RWPE2 (cell line): Measurements from ENCODE around the gene STK4.
"Not testable (repeated sequence)": the region's sequence is repeated elsewhere in the genome, so short reads cannot be mapped to it uniquely, and the experiment has no call there.

Experiments
- ATAC-seq: fragments of 200-7000 bp; cut with Tn5 transposase; 3 replicates; pipeline ENCODE4 v1.9.1; 2021; ENCODE audit warnings: low read depth
- DNase-seq: peaks from one replicate; pipeline ENCODE4 v3.0.0-alpha.2; 2020; ENCODE audit warnings: low spot score
- H3K27ac ChIP-seq: fragments of 450-650 bp; 2 replicates; pipeline ENCODE4 v1.5.1; 2017; ENCODE audit warnings: mild to moderate bottlenecking; ENCODE audit not compliant: poor library complexity, severe bottlenecking
- H3K27me3 ChIP-seq: fragments of 250-450 bp; sonication (Bioruptor Pico); 2 replicates; pipeline ENCODE4 v1.5.1; 2021; ENCODE audit warnings: mild to moderate bottlenecking, moderate library complexity; ENCODE audit not compliant: insufficient read depth, poor library complexity, severe bottlenecking
- H3K36me3 ChIP-seq: fragments of 250-450 bp; sonication (Bioruptor Pico); 2 replicates; pipeline ENCODE4 v1.5.1; 2020; ENCODE audit warnings: low read depth, mild to moderate bottlenecking, moderate library complexity
- H3K4me1 ChIP-seq: fragments of 250-450 bp; sonication (Bioruptor Pico); 2 replicates; pipeline ENCODE4 v1.5.1; 2021; ENCODE audit warnings: mild to moderate bottlenecking, moderate library complexity; ENCODE audit not compliant: insufficient read depth, poor library complexity, severe bottlenecking
- H3K4me3 ChIP-seq: fragments of 250-450 bp; sonication (Bioruptor Pico); 2 replicates; pipeline ENCODE4 v1.5.1; 2021; ENCODE audit warnings: mild to moderate bottlenecking, moderate library complexity; ENCODE audit not compliant: severe bottlenecking
- H3K9me3 ChIP-seq: fragments of 250-450 bp; sonication (Bioruptor Pico); 2 replicates; pipeline ENCODE4 v1.5.1; 2021; ENCODE audit warnings: mild to moderate bottlenecking, moderate library complexity; ENCODE audit not compliant: severe bottlenecking
- CTCF ChIP-seq: fragments of 450-650 bp; IDR thresholded peaks from one replicate; pipeline ENCODE4 v1.5.1; 2017; ENCODE audit warnings: mild to moderate bottlenecking, moderate library complexity; ENCODE audit not compliant: poor library complexity, severe bottlenecking

The STK4 gene

GRCh38 chr20:45008521-45009049 is 42.3 kb downstream of the STK4 start:
- H3K9me3 ChIP-seq: no peaks in the 10 kb centered on the region
- peaks cover 78% of the 10 kb centered on the region for H3K36me3 ChIP-seq
- peaks cover 29% of the 10 kb centered on the region for H3K4me1 ChIP-seq
- ATAC-seq (no peak), DNase-seq (no peak)
- no peaks in the 10 kb centered on the region for H3K27me3 ChIP-seq
- no peak for TF ChIP-seq CTCF
- H3K4me3 ChIP-seq: no peak overlapping the region
- H3K27ac ChIP-seq: no peak overlapping the region

DNA sequence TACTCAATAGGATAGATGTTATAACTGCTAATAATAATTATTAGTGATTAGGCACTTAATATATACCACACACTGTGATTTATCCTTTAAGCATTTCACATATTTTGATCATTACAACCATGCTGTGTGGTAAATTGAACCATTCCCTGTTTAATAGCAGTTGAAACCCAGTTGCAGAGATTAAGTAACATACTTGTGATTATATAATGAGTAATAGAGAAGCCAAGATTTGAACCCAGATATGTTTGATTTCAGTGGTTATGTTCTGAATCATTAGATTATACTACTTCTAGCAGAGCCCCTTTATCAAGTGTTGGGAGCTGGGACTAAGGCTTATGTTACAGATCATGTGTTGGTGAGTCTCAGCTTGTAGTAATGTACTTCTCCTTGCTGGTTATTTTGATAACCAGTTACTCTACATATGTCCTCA is 44.1 kb downstream of the STK4 start:
- Histone ChIP-seq H3K4me1 (peaks cover 48% of the 10 kb centered on the region), H3K27ac (peak overlapping the region; percentile 39), H3K4me3 (no peak overlapping the region), H3K36me3 (peaks cover 71% of the 10 kb centered on the region), H3K27me3 (no peaks in the 10 kb centered on the region), H3K9me3 (no peaks in the 10 kb centered on the region)
- TF ChIP-seq CTCF: no peak
- DNase-seq: no peak
- ATAC-seq: peak; percentile 50

DNA sequence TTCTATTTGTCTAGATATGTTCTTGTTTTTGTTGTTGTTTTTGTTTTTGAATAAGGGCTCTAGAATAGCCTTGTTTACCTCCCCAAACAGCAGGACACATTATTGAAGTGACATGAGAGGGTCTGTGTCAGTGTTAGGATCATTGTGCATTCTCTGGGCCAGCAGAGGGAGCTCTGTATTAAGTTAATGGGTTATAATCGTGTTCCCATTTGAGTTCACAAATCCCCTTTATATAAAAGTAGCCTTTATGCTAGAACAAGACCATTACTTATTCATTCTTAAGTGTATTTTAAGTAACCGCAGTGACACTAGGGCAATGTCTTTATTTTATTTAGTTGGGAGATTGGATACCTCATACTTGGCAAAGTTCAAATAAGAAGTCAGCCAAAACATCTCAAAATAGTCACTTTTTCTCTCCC is 44.8 kb downstream of the STK4 start:
- peak; percentile 100 for TF ChIP-seq CTCF

DNA sequence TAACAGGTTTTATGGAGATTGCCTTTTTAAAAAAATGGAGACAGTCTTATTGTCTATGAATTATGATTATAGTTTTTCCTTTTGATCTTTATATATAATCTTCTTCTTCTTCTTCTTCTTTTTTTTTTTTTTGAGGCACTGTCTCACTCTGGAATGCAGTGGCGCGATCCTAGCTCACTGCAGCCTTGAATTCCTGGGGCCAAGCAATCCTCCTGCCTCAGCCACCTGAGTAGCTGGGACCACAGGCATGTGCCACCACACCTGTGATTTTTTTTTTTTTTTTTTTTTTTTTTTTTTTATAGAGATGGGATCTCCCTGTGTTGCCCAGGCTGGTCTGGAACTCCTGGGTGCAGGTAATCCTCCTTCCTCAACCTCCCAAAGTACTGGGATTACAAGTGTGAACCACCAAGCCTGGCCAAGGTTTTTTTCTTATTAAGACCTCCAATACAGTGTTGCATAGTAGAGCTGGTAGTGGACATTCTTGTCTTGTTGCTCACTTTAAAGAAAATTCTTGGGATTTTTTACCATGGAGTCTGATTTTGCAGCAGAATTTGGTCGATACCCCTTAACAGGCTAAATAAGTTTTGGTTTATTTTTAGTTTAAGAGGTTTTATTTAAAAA is 46.5 kb downstream of the STK4 start:
- Histone ChIP-seq H3K27ac (peak overlapping the region; percentile 79), H3K4me3 (no peak overlapping the region), H3K4me1 (peaks cover 60% of the 10 kb centered on the region), H3K27me3 (no peaks in the 10 kb centered on the region), H3K36me3 (peaks cover 63% of the 10 kb centered on the region), H3K9me3 (no peaks in the 10 kb centered on the region)
- no peak for TF ChIP-seq CTCF
- ATAC-seq (peak; percentile 71), DNase-seq (no peak)

More for the DNA sequence above, 44.8 kb downstream of the STK4 start:
- Histone ChIP-seq H3K4me3 (no peak overlapping the region), H3K9me3 (no peaks in the 10 kb centered on the region), H3K4me1 (peaks cover 52% of the 10 kb centered on the region), H3K27ac (peak overlapping the region; percentile 39), H3K27me3 (no peaks in the 10 kb centered on the region), H3K36me3 (peaks cover 65% of the 10 kb centered on the region)
- DNase-seq: no peak
- ATAC-seq: peak; percentile 54

GRCh38 chr20:45014131-45014530 is 47.8 kb downstream of the STK4 start:
- not testable (repeated sequence) for H3K9me3 ChIP-seq, H3K27me3 ChIP-seq, H3K4me3 ChIP-seq, DNase-seq, ATAC-seq
- Histone ChIP-seq H3K36me3 (peaks cover 61% of the 10 kb centered on the region), H3K27ac (peak overlapping the region; percentile 79), H3K4me1 (peaks cover 60% of the 10 kb centered on the region)
